ENCODE results near the gene CDK3. TPM values are rescaled to one million over a fixed set of nuclear protein-coding genes. Genes with fewer than 3 reads are reported as not detected.

CDK3 gene
- total RNA-seq, 1 experiment from 2014 or later, result 11.7 TPM

DNA sequence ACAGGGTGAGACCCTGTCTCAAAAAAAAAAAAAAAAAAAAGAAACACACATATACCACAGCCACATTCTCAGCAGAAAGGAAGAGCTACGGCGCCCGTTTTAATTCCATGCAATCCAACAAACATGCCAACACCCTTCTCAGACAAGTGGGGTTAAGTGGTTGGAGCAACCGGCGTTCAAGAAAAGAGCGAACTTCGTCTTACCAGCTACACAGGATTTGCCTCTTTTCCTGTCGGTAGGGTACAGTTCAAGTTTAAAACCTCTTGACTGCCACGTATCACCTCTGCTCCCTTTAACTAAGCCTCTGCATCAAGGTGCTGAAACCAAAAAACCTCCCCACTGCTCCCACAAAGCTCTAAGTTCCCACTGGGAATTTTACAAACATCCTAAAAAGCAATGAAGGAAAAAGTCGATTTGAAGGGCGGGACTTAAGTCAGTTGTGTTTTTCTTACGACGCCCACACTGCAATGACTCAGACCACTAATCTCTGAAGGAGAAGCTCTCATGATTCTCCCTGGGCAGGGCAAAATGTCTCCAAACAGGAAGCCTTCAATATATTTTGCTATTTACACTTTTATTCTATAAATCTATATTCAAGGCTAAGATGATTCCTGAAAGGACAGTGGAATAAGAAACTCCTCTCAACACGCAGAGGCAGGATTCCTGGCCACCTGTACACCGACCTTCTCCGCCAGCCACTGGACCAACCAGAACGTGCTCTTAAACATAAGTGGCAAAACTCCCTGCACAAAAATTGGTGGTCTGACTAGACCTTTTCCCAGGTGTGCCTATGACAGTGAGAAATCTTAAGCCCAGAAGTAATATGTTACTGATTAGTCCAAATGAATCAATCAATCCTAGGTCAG, 52.8 kb downstream of the CDK3 start:
- Histone ChIP-seq H4K91ac (ENCODE audit: insufficient read length, low read depth, low read length) (no peak overlapping the region), H3K23ac (ENCODE audit: insufficient read length, low read depth, low read length) (no peak overlapping the region), H2AK5ac (ENCODE audit: insufficient read length, low read length) (no peak overlapping the region), H2BK12ac (ENCODE audit: insufficient read length, low read depth, low read length) (no peak overlapping the region), H2BK20ac (ENCODE audit: low read depth, low read length, poor library complexity, severe bottlenecking) (no peak overlapping the region), H4K5ac (ENCODE audit: insufficient read length, low read depth, low read length) (no peak overlapping the region), H3K4ac (ENCODE audit: low read depth, low read length) (no peak overlapping the region), H3K23me2 (ENCODE audit: insufficient read length, low read depth, low read length, poor library complexity, severe bottlenecking) (no peaks in the 10 kb centered on the region), H4K8ac (replicated peaks; ENCODE audit: insufficient read length, low read depth, low read length) (no peak overlapping the region), H3K27me3 (ENCODE audit: insufficient read depth, low read length) (no peaks in the 10 kb centered on the region), H3K4me1 (ENCODE audit: insufficient read depth, low read length) (no peaks in the 10 kb centered on the region), H3K9ac (ENCODE audit: extremely low read depth, insufficient read length, low read length) (no peak overlapping the region), H3K79me1 (ENCODE audit: insufficient read depth, low read depth, low read length, poor library complexity, severe bottlenecking) (no peaks in the 10 kb centered on the region), H2AFZ (ENCODE audit: low read length) (no peak overlapping the region), H3K4me2 (ENCODE audit: insufficient read depth, insufficient read length, low read length) (no peak overlapping the region), H3K79me2 (ENCODE audit: insufficient read depth, low read length) (no peaks in the 10 kb centered on the region), H3K18ac (ENCODE audit: insufficient read length, low read depth, low read length) (no peak overlapping the region), H3K56ac (ENCODE audit: insufficient read length, low read depth, low read length) (no peak overlapping the region), H3K14ac (ENCODE audit: insufficient read depth, low read length) (no peak overlapping the region), H2BK15ac (ENCODE audit: low read depth, low read length) (no peak overlapping the region), H3K27ac (ENCODE audit: insufficient read length, low read depth, low read length) (no peak overlapping the region), H2BK5ac (ENCODE audit: insufficient read length, low read length) (no peak overlapping the region), H3K9me3 (ENCODE audit: control insufficient read depth, low read depth, low read length) (no peaks in the 10 kb centered on the region), H3T11ph (ENCODE audit: low read length) (no peak overlapping the region), H4K20me1 (ENCODE audit: control insufficient read depth, insufficient read depth, insufficient read length) (no peaks in the 10 kb centered on the region), H2BK120ac (ENCODE audit: low read depth, low read length, poor library complexity, severe bottlenecking) (no peak overlapping the region)
- no peaks in the 10 kb centered on the region for H3K27me3 Mint-ChIP-seq (ENCODE audit: low read depth)
- no peak for DNase-seq
- H3K4me3 Mint-ChIP-seq, result no peak overlapping the region
- peaks cover 7 to 15% of the 10 kb centered on the region in 2 experiments for H3K4me1 Mint-ChIP-seq
- TF ChIP-seq, protein P1, sequence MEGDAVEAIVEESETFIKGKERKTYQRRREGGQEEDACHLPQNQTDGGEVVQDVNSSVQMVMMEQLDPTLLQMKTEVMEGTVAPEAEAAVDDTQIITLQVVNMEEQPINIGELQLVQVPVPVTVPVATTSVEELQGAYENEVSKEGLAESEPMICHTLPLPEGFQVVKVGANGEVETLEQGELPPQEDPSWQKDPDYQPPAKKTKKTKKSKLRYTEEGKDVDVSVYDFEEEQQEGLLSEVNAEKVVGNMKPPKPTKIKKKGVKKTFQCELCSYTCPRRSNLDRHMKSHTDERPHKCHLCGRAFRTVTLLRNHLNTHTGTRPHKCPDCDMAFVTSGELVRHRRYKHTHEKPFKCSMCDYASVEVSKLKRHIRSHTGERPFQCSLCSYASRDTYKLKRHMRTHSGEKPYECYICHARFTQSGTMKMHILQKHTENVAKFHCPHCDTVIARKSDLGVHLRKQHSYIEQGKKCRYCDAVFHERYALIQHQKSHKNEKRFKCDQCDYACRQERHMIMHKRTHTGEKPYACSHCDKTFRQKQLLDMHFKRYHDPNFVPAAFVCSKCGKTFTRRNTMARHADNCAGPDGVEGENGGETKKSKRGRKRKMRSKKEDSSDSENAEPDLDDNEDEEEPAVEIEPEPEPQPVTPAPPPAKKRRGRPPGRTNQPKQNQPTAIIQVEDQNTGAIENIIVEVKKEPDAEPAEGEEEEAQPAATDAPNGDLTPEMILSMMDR (conservative IDR thresholded peaks at IDR 0.05), result no peak
- H3K27ac Mint-ChIP-seq, result peak overlapping the region in 2 of 3 experiments; percentile 31 to 54; a peak in 2 of 7 replicates
- no CpG with 5 or more reads among the region's 17 CpGs for WGBS (ENCODE audit: extremely low coverage, insufficient read length, low lambda C conversion rate)
- peaks cover 33 to 76% (median 71%) of the 10 kb centered on the region in 3 experiments; a peak in 6 of 7 replicates for H3K36me3 Mint-ChIP-seq (ENCODE audit: insufficient read depth in 1 of 3, low read depth in 3 of 3)
- H3K9me3 Mint-ChIP-seq, result no peaks in the 10 kb centered on the region

Data from H9 (cell line).